Measurements from ENCODE around the gene CPED1. TPM values are rescaled to one million over a fixed set of nuclear protein-coding genes. Genes with fewer than 3 reads are reported as not detected.

The CPED1 gene
- total RNA-seq, 4 donors from 2014 or later: 32.5 to 49.5 (median 40.2) TPM

GRCh38 chr7:121339082-121339481 is 350.6 kb downstream of the CPED1 start:
- TF ChIP-seq, protein P1, sequence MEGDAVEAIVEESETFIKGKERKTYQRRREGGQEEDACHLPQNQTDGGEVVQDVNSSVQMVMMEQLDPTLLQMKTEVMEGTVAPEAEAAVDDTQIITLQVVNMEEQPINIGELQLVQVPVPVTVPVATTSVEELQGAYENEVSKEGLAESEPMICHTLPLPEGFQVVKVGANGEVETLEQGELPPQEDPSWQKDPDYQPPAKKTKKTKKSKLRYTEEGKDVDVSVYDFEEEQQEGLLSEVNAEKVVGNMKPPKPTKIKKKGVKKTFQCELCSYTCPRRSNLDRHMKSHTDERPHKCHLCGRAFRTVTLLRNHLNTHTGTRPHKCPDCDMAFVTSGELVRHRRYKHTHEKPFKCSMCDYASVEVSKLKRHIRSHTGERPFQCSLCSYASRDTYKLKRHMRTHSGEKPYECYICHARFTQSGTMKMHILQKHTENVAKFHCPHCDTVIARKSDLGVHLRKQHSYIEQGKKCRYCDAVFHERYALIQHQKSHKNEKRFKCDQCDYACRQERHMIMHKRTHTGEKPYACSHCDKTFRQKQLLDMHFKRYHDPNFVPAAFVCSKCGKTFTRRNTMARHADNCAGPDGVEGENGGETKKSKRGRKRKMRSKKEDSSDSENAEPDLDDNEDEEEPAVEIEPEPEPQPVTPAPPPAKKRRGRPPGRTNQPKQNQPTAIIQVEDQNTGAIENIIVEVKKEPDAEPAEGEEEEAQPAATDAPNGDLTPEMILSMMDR (IDR thresholded peaks at IDR 0.05; ENCODE audit: low read depth): no peak

DNA sequence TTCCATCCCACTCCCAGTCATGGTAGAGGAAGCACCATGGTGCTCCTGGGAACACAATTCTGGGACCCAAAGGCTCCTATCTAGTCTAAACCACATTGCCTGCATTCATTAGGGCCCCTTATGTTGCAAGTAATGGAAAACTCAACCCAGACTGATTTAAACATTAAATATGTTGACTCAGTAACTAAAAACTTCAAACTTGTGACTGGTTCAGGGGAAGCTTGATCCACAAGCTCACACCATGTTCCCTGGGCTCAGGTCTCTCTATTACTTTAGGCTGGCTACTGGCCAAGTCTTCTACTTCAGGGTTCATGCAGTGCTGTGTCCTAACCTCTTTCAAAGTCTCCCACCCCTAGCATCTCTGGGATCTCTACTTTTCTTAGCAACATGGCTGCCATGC is 353.4 kb downstream of the CPED1 start:
- TF ChIP-seq, protein P1 (IDR thresholded peaks at IDR 0.05; ENCODE audit: low read depth): no peak

- TF ChIP-seq, protein P1 (IDR thresholded peaks at IDR 0.05; ENCODE audit: low read depth): no peak
Observed at GRCh38 chr7:121342631-121343030, 354.1 kb downstream of the CPED1 start.

GRCh38 chr7:121343302-121343701 is 354.8 kb downstream of the CPED1 start:
- TF ChIP-seq, protein P1 (IDR thresholded peaks at IDR 0.05; ENCODE audit: low read depth): no peak

- TF ChIP-seq, protein P1 (IDR thresholded peaks at IDR 0.05; ENCODE audit: low read depth): no peak
Observed at GRCh38 chr7:121344093-121344492, 355.6 kb downstream of the CPED1 start.

GRCh38 chr7:121344497-121344896 is 356.0 kb downstream of the CPED1 start:
- TF ChIP-seq, protein P1 (IDR thresholded peaks at IDR 0.05; ENCODE audit: low read depth): no peak

Small RNA genes within 50 kb of the gene (small RNA-seq; reads per million reads assigned to genes)
- gene HMGN1P18 (not detected), gene RNA5SP240 (not detected), gene RNA5SP241 (not detected), gene RNU6-517P (not detected)

Other genes with a start within 250 kb of the CPED1 start
- 10 to 100 TPM in 2 of 4 donors, 1 to 10 TPM in 2; 7.0 to 12.1 (median 10.3) TPM for gene TSPAN12, start 130.6 kb upstream of the CPED1 start, total RNA-seq
- 10 to 100 TPM; 17.8 to 24.8 (median 18.2) TPM for gene ING3, start 37.9 kb upstream of the CPED1 start, total RNA-seq